Pulmonary artery endothelial cell (primary cell): ENCODE measurements around the gene IVL. TPM values are rescaled to one million over a fixed set of nuclear protein-coding genes. Genes with fewer than 3 reads are reported as not detected.

Experiments used
- DNase-seq: peaks from one replicate; pipeline ENCODE4 v3.0.0-alpha.2; 2011; ENCODE audit warnings: low read depth, low spot score
- total RNA-seq: library from RNA; depleted of rRNA; stranded (reverse); fragments of >200 nt; gene quantifications from 2 replicates; pipeline ENCODE4 v1.2.3, GENCODE V29; 2014

Gene IVL
- under 0.01 TPM in 1 of 2 replicates, not detected in the other for total RNA-seq

DNA sequence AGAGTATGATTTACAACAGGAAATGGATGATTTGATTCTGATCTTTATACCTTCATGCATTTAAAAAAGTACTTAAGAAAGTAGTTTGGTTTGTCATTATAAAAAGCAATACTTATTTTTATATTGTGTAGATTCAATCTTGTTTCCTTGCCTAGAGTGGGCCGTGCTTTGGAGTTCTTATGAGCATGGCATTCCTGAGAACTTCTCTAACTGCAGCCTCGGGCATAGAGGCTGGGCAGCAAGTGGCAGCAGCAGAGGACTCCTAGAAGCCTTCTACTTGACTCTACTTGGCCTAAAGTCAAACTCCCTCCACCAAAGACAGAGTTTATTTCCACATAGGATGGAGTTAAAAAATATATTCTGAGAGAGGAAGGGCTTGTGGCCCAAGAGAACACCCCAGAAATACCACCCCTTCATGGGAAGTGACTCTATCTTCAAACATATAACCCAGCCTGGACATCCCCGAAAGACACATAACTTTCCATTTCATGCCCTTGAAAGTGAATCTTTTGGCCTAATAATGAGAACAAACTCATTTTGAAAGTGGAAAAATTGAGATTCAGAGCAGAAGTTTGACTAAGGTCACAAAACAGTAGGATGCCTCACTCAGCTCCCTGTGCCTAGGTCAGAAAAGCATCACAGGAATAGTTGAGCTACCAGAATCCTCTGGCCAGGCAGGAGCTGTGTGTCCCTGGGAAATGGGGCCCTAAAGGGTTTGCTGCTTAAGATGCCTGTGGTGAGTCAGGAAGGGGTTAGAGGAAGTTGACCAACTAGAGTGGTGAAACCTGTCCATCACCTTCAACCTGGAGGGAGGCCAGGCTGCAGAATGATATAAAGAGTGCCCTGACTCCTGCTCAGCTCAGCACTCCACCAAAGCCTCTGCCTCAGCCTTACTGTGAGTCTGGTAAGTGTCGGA, at the start of gene IVL:
IVL (plus strand) TSS at position 861 of the 916 bp plus-strand sequence. CDS start 1,252 bp downstream, outside the sequence.
- no peak for DNase-seq

- no peak for DNase-seq
Measured at GRCh38 chr1:152859696-152860095, 48.6 kb upstream of the IVL start, which contains the start of gene LCE7A. TSS of gene LCE7A (plus strand) at chr1:152859996. CDS start at chr1:152860698, 702 bp downstream.

GRCh38 chr1:152860129-152860528, 48.2 kb upstream of the IVL start:
- no peak for DNase-seq

DNA sequence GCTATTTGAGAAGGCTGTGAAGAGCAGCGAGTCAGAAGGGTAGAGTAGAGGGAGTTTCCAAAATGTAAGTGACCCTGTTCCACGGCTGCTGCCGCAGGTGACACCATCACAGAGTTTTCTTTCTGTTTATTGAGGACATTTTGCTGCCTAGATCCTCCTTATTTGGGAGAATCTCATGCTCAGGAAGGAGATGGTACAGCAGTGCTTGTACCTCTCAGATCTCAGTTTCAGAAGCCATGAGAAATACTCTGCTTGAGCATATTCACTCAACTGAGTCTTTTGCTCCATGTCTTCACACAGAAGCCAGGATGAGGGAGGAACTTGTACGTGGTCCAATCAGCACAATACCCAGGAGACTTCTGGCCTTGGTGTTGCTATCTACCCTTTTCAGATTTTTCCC, 47.0 kb upstream of the IVL start:
- no peak for DNase-seq

DNA sequence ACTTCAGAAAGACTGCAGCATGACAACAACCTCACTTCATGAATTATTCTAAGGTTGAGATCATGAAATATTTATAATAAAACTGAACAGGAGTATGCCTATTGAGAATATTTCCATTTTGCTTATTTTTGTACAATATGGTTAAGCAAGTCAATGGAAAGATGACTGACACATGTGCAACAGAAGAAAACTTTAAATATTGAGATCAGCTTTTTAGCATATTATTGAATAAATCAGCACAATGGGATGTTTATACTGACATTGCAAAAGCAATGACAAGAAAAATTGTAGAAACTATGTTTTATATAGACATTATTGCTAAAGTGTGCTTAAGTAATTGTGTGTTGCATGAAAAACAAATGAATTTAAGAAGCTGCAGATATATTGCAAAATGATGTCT, 43.9 kb upstream of the IVL start:
- no peak for DNase-seq

- DNase-seq, result no peak
Measured at GRCh38 chr1:152866321-152866720, 42.0 kb upstream of the IVL start.

- DNase-seq, result peak; percentile 5
Measured at GRCh38 chr1:152869808-152870419, 38.4 kb upstream of the IVL start.

DNA sequence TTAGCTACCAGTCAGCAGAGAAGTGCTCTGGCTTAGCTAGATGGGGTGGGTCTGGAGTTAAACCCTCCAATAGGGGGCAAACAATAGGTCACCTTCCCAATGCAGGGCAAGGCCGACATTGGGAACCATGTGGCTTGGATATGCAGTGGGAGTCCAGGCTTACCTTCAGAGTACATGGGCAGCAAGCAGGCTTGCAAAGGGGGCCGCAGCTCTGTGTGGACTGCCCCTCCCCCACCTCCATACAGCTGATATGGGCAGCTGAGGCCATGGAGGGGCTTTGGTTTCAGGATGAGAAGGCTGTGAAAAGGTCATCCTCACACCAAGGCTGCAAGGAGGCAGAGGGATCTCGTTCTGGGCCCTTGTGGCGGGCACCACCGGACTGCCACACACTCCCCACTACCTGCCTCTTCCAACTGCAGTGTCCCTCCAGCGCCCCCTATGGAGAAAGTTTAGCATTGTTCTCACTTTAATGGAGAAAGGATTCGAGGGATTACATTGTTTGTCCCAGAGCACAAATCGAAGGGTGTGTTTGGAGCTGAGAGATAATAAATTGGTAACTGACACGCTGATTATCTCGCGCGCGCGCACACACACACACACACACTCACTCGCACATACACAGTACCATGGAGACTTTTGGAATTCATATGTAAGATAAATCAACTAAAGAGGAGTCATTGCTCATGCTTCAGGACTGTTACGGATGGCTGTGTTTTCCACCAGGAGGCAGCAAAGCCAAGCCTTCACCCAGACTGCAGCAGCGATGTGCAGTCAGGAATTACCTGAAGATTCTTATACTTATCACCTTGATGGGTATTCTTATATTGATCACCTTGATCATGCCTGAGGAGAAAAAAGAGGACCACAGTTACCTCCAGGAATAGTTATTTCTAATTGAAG, 37.3 kb upstream of the IVL start:
- no peak for DNase-seq

GRCh38 chr1:152871731-152872126, 36.6 kb upstream of the IVL start:
- DNase-seq, result no peak

GRCh38 chr1:152873495-152873894, 34.9 kb upstream of the IVL start:
- no peak for DNase-seq

GRCh38 chr1:152876827-152877226, 31.5 kb upstream of the IVL start:
- DNase-seq, result no peak

DNA sequence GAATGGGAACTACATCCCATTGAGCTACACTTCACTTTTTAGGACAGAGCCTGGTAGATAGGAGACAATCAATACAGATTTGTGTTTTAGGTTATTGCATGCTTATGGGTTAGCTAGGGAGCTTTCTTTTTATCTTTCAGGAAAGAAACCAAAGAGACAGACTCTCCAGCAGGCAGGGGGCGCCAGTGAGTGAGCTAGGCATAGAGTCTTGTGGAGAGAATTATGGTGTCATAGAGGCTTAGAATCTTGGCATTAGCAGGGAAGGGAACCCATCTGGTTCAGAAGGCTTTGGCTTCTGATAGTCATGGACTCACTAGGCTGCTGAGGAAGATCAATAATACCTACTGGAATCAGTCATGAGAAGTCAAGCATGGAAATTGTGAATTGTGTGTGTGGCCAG, 30.3 kb upstream of the IVL start, which contains the start of gene SMCP:
SMCP (plus strand) TSS at position 281 of the 400 bp plus-strand sequence. CDS start 6,101 bp downstream, outside the sequence.
- no peak for DNase-seq

- DNase-seq, result no peak
Measured at GRCh38 chr1:152879559-152880198, 28.7 kb upstream of the IVL start.

DNA sequence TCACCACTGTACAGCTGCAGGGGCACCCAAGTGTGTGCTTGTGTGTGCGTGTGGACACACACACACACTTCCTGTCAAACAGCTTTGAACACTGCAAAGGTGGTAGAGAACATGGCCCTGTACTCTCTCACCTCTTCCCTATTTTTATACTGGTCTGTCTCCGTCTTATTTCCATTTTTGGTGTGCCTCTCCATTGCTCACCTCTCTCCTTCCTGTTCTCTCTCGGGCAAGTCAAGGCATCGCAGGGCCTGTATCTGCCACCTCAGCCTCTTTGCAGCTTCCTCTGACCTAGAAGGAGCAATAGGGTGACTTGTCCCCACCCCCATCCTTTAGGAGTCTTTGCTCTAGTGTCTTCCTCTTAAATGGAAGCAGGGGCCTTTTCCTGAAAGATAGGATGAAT, 28.0 kb upstream of the IVL start:
- DNase-seq, result no peak

- DNase-seq, result no peak
Measured at GRCh38 chr1:152880907-152881306, 27.4 kb upstream of the IVL start.

DNA sequence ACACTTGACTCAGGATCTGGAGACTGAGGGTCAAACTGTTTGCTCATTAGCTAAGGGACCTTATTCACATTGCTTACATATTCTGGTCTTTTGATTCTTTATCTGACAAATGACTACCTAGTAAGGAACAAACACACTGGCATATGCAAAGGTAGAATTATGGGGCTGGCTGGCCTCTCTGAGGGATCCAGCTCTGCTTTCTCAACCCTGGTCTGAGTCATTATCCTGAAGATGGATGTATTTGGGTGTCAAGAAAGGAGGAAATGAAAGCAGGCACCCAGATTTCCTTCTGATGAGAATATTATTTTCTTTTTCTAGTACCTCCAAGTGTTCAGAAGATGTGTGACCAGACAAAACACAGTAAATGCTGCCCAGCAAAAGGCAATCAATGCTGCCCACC, 24.3 kb upstream of the IVL start:
- no peak for DNase-seq

- DNase-seq, result no peak
Measured at GRCh38 chr1:152884506-152884905, 23.8 kb upstream of the IVL start.

- DNase-seq, result no peak
Measured at GRCh38 chr1:152884966-152885624, 23.3 kb upstream of the IVL start.

GRCh38 chr1:152886085-152886484, 22.3 kb upstream of the IVL start:
- DNase-seq, result no peak

DNA sequence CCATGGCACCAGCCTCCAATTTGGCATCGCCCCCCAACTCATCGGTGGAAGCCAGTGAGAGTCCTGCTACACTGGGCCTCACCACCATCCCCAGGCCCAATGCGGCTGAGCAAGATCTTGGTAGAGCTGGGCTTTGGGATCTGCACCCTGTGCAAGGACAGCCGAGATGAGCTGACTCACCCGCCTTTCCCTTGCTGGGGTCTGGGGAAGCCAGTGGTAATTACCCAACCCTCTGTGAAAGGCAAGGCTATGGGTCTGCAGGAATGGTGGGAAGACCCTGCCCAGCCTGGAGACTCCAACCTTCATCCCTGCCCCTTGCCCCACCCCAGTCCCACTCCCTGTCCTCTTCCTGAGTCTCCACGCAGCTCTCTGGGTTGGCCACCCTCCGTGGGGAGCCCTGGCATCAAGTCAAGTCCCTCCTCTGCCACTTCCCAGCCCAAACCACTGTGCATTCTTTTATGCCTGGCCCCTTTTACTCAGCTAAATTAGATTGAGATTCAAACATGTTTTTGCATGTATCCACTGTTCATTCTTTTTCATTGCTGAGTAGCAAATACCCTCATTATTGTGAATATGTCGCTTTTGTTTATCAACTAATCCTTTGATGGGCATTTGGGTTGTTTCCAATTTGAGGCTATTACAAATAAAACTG, 21.5 kb upstream of the IVL start:
- DNase-seq, result no peak
